ENCODE measurements around the gene HOXC9. TPM values are rescaled to one million over a fixed set of nuclear protein-coding genes. Genes with fewer than 3 reads are reported as not detected.

HOXC9 gene
- total RNA-seq, 4 donors from 2014 or later = 13.6 to 37.7 (median 26.3) TPM

GRCh38 chr12:54045868-54046521 is 46.0 kb downstream of the HOXC9 start:
- H3K27me3 ChIP-seq = peaks cover 0 to 3% (median 0%) of the 10 kb centered on the region in 3 donors
- intact Hi-C loops (cut with DNase I; ENCODE audit: low total_unique reads) = no loop called here
- no peak for ATAC-seq

GRCh38 chr12:54046809-54047159 is 46.8 kb downstream of the HOXC9 start:
- ATAC-seq = no peak

More at GRCh38 chr12:54045868-54046521, 46.0 kb downstream of the HOXC9 start:
- no peak overlapping the region for H3K4me3 ChIP-seq
- H3K36me3 ChIP-seq = no peaks in the 10 kb centered on the region
- H3K9me3 ChIP-seq = no peaks in the 10 kb centered on the region
- in situ Hi-C loops (cut with MboI; ENCODE audit: low sequenced_read_pairs in 4 of 4) = no loop called here
- no peak overlapping the region for H3K27ac ChIP-seq
- no peak for DNase-seq
- TF ChIP-seq CTCF (IDR thresholded peaks at IDR 0.05 in 4 of 5, conservative IDR thresholded peaks at IDR 0.05 in 1 of 5) = no peak
- TF ChIP-seq POLR2A (IDR thresholded peaks at IDR 0.05) = no peak
- H3K4me1 ChIP-seq = peaks cover 8 to 10% of the 10 kb centered on the region in 2 donors

GRCh38 chr12:54047160-54047963 is 47.4 kb downstream of the HOXC9 start:
- TF ChIP-seq CTCF (IDR thresholded peaks at IDR 0.05 in 4 of 5, conservative IDR thresholded peaks at IDR 0.05 in 1 of 5) = no peak
- TF ChIP-seq POLR2A (IDR thresholded peaks at IDR 0.05) = no peak
- DNase-seq = no peak
- H3K27me3 ChIP-seq = peaks cover 0 to 3% (median 0%) of the 10 kb centered on the region in 3 donors
- peaks cover 9 to 10% of the 10 kb centered on the region in 2 donors for H3K4me1 ChIP-seq
- intact Hi-C loops (cut with DNase I; ENCODE audit: low total_unique reads) = no loop called here
- no peaks in the 10 kb centered on the region for H3K9me3 ChIP-seq
- no peak overlapping the region for H3K4me3 ChIP-seq
- no peaks in the 10 kb centered on the region for H3K36me3 ChIP-seq
- H3K27ac ChIP-seq = no peak overlapping the region
- ATAC-seq = no peak
- in situ Hi-C loops (cut with MboI; ENCODE audit: low sequenced_read_pairs in 4 of 4) = no loop called here

More at GRCh38 chr12:54046809-54047159, 46.8 kb downstream of the HOXC9 start:
- H3K4me3 ChIP-seq = no peak overlapping the region
- no peaks in the 10 kb centered on the region for H3K9me3 ChIP-seq
- no peaks in the 10 kb centered on the region for H3K36me3 ChIP-seq
- intact Hi-C loops (cut with DNase I; ENCODE audit: low total_unique reads) (no loop called here), in situ Hi-C loops (cut with MboI; ENCODE audit: low sequenced_read_pairs in 4 of 4) (no loop called here)
- no peak for DNase-seq
- peaks cover 0 to 3% (median 0%) of the 10 kb centered on the region in 3 donors for H3K27me3 ChIP-seq
- TF ChIP-seq POLR2A (IDR thresholded peaks at IDR 0.05) = no peak
- TF ChIP-seq CTCF (IDR thresholded peaks at IDR 0.05 in 4 of 5, conservative IDR thresholded peaks at IDR 0.05 in 1 of 5) = no peak
- peaks cover 8 to 10% of the 10 kb centered on the region in 2 donors for H3K4me1 ChIP-seq
- no peak overlapping the region for H3K27ac ChIP-seq

- H3K9me3 ChIP-seq = no peaks in the 10 kb centered on the region
- TF ChIP-seq CTCF (IDR thresholded peaks at IDR 0.05 in 4 of 5, conservative IDR thresholded peaks at IDR 0.05 in 1 of 5) = no peak
- no peak for TF ChIP-seq POLR2A (IDR thresholded peaks at IDR 0.05)
- intact Hi-C loops (cut with DNase I; ENCODE audit: low total_unique reads) (no loop called here), in situ Hi-C loops (cut with MboI; ENCODE audit: low sequenced_read_pairs in 4 of 4) (no loop called here)
- DNase-seq (no peak), ATAC-seq (no peak)
- no peak overlapping the region for H3K27ac ChIP-seq
- H3K27me3 ChIP-seq = peaks cover 0 to 3% (median 0%) of the 10 kb centered on the region in 3 donors
- H3K4me3 ChIP-seq = no peak overlapping the region
- H3K36me3 ChIP-seq = no peaks in the 10 kb centered on the region
- peaks cover 10 to 14% of the 10 kb centered on the region in 2 donors for H3K4me1 ChIP-seq
Measured at GRCh38 chr12:54047964-54048303, 48.0 kb downstream of the HOXC9 start.
